ENCODE measurements around the gene ULK4. TPM values are rescaled to one million over a fixed set of nuclear protein-coding genes. Genes with fewer than 3 reads are reported as not detected.

The ULK4 gene
- total and polyA plus RNA-seq, 12 donors: 1.6 to 24.5 (median 6.9) TPM

GRCh38 chr3:41430886-41431285, 531.0 kb downstream of the ULK4 start:
- Histone ChIP-seq H3K36me3 (replicated peaks in 1 of 2) (no peaks in the 10 kb centered on the region), H3K27ac (no peak overlapping the region), H3K4me1 (replicated peaks in 1 of 2) (no peaks in the 10 kb centered on the region), H3K9me3 (replicated peaks in 1 of 3) (no peaks in the 10 kb centered on the region), H3K4me3 (no peak overlapping the region), H3K27me3 (no peaks in the 10 kb centered on the region)
- DNase-seq: no peak
- intact Hi-C loops (cut with DNase I): no loop called here
- WGBS, 4 donors: 95 to 98% (median 96%) methylated on average over 12 of the region's 12 CpGs
- TF ChIP-seq CTCF (IDR thresholded peaks at IDR 0.05) (no peak), POLR2A (IDR thresholded peaks at IDR 0.05) (no peak)

- Histone ChIP-seq H3K4me3 (no peak overlapping the region), H3K36me3 (replicated peaks in 1 of 2) (no peaks in the 10 kb centered on the region), H3K27me3 (no peaks in the 10 kb centered on the region), H3K27ac (no peak overlapping the region), H3K9me3 (replicated peaks in 1 of 3) (no peaks in the 10 kb centered on the region), H3K4me1 (replicated peaks in 1 of 2) (no peaks in the 10 kb centered on the region)
- 78 to 91% (median 84%) methylated on average over 3 of the region's 3 CpGs for WGBS, 4 donors
- intact Hi-C loops (cut with DNase I): no loop called here
- no peak for DNase-seq
- TF ChIP-seq CTCF (IDR thresholded peaks at IDR 0.05) (no peak), POLR2A (IDR thresholded peaks at IDR 0.05) (no peak)
Measured at GRCh38 chr3:41430391-41430790, 531.5 kb downstream of the ULK4 start.

GRCh38 chr3:41426485-41426884, 535.4 kb downstream of the ULK4 start:
- WGBS, 4 donors: 76 to 85% (median 81%) methylated on average over 3 of the region's 3 CpGs
- intact Hi-C loops (cut with DNase I): no loop called here
- no peaks in the 10 kb centered on the region for H3K27me3 ChIP-seq
- H3K36me3 ChIP-seq (replicated peaks in 1 of 2): no peaks in the 10 kb centered on the region
- no peak overlapping the region for H3K27ac ChIP-seq
- no peaks in the 10 kb centered on the region for H3K4me1 ChIP-seq (replicated peaks in 1 of 2)
- DNase-seq: no peak
- no peaks in the 10 kb centered on the region for H3K9me3 ChIP-seq (replicated peaks in 1 of 3)
- no peak for TF ChIP-seq POLR2A (IDR thresholded peaks at IDR 0.05)
- no peak for TF ChIP-seq CTCF (IDR thresholded peaks at IDR 0.05)
- H3K4me3 ChIP-seq: no peak overlapping the region

GRCh38 chr3:41424543-41425300, 537.2 kb downstream of the ULK4 start:
- Histone ChIP-seq H3K4me1 (replicated peaks in 1 of 2) (no peaks in the 10 kb centered on the region), H3K9me3 (replicated peaks in 1 of 3) (no peaks in the 10 kb centered on the region), H3K27me3 (no peaks in the 10 kb centered on the region), H3K36me3 (replicated peaks in 1 of 2) (no peaks in the 10 kb centered on the region), H3K27ac (no peak overlapping the region), H3K4me3 (no peak overlapping the region)
- DNase-seq: no peak
- intact Hi-C loops (cut with DNase I): no loop called here
- WGBS, 4 donors: 77 to 84% (median 78%) methylated on average over 4 of the region's 4 CpGs
- TF ChIP-seq POLR2A (IDR thresholded peaks at IDR 0.05) (no peak), CTCF (IDR thresholded peaks at IDR 0.05) (no peak)
